Stimulated activated CD4-positive, alpha-beta T cell treated with anti-CD3 and anti-CD28 coated beads, Interleukin-4, amount 100 ng/mL, for 24 hours (primary cell): Measurements from ENCODE around the gene C9orf50.
"Not testable (repeated sequence)": the region's sequence is repeated elsewhere in the genome, so short reads cannot be mapped to it uniquely, and the experiment has no call there.

ENCODE experiments used
- DNase-seq: peaks from one replicate; pipeline ENCODE4 v3.0.0-alpha.2; 2020

C9orf50 gene

GRCh38 chr9:129620669-129621295 is at the start of gene C9orf50:
C9orf50 (minus strand) TSS chr9:129621101; CDS start chr9:129620574, 527 bp downstream.
- DNase-seq = no peak

- no peak for DNase-seq
These were observed 49.0 kb upstream of the C9orf50 start for GRCh38 chr9:129669946-129670345.

GRCh38 chr9:129669141-129669718 is 48.3 kb upstream of the C9orf50 start:
- DNase-seq = no peak

GRCh38 chr9:129667850-129668249 is 46.9 kb upstream of the C9orf50 start:
- DNase-seq = no peak

GRCh38 chr9:129667378-129667777 is 46.5 kb upstream of the C9orf50 start:
- no peak for DNase-seq

GRCh38 chr9:129666575-129666974 is 45.7 kb upstream of the C9orf50 start:
- DNase-seq = no peak

GRCh38 chr9:129665814-129666520 is 45.1 kb upstream of the C9orf50 start:
- no peak for DNase-seq

- peak; percentile 25 for DNase-seq
These were observed 44.5 kb upstream of the C9orf50 start, which contains the start of gene PRRX2 for GRCh38 chr9:129665389-129665775. PRRX2 (plus strand) TSS chr9:129665647; CDS start chr9:129665868, 221 bp downstream.

GRCh38 chr9:129664746-129665388 is 44.0 kb upstream of the C9orf50 start:
- DNase-seq = no peak

GRCh38 chr9:129662239-129662638 is 41.3 kb upstream of the C9orf50 start:
- DNase-seq = not testable (repeated sequence)

- DNase-seq = no peak
These were observed 40.1 kb upstream of the C9orf50 start for GRCh38 chr9:129661029-129661428.

- no peak for DNase-seq
These were observed 36.0 kb upstream of the C9orf50 start for GRCh38 chr9:129656795-129657390.

- no peak for DNase-seq
These were observed 34.8 kb upstream of the C9orf50 start for GRCh38 chr9:129655696-129656095.

GRCh38 chr9:129655154-129655553 is 34.3 kb upstream of the C9orf50 start:
- no peak for DNase-seq

GRCh38 chr9:129654554-129655040 is 33.7 kb upstream of the C9orf50 start:
- DNase-seq = no peak

- DNase-seq = no peak
These were observed 33.1 kb upstream of the C9orf50 start for GRCh38 chr9:129653823-129654553.

GRCh38 chr9:129650680-129651235 is 29.9 kb upstream of the C9orf50 start:
- no peak for DNase-seq

- no peak for DNase-seq
These were observed 29.1 kb upstream of the C9orf50 start for GRCh38 chr9:129649726-129650679.

GRCh38 chr9:129648764-129649115 is 27.8 kb upstream of the C9orf50 start:
- DNase-seq = no peak

GRCh38 chr9:129648092-129648763 is 27.3 kb upstream of the C9orf50 start:
- DNase-seq = no peak
